ENCODE measurements around the gene NKX6-2. TPM values are rescaled to one million over a fixed set of nuclear protein-coding genes. Genes with fewer than 3 reads are reported as not detected.
"Not testable (repeated sequence)": the region's sequence is repeated elsewhere in the genome, so short reads cannot be mapped to it uniquely, and the experiment has no call there.

The NKX6-2 gene
- total RNA-seq, 1 donor from 2014 or later: not detected

GRCh38 chr10:132797986-132798385, 12.0 kb upstream of the NKX6-2 start:
- DNase-seq (ENCODE audit: low spot score): not testable (repeated sequence)

- DNase-seq (ENCODE audit: low spot score): no peak
Measured at GRCh38 chr10:132796846-132797245, 10.9 kb upstream of the NKX6-2 start.

- no peak for DNase-seq (ENCODE audit: low spot score)
Measured at GRCh38 chr10:132793871-132794849, 8.2 kb upstream of the NKX6-2 start.

GRCh38 chr10:132793213-132793612, 7.3 kb upstream of the NKX6-2 start:
- no peak for DNase-seq (ENCODE audit: low spot score)

- no peak for DNase-seq (ENCODE audit: low spot score)
Measured at GRCh38 chr10:132792796-132793195, 6.8 kb upstream of the NKX6-2 start.

- not testable (repeated sequence) for DNase-seq (ENCODE audit: low spot score)
Measured at GRCh38 chr10:132792099-132792498, 6.2 kb upstream of the NKX6-2 start.

GRCh38 chr10:132790934-132791829, 5.2 kb upstream of the NKX6-2 start:
- no peak for DNase-seq (ENCODE audit: low spot score)

GRCh38 chr10:132790470-132790869, 4.5 kb upstream of the NKX6-2 start:
- no peak for DNase-seq (ENCODE audit: low spot score)

- DNase-seq (ENCODE audit: low spot score): no peak
Measured at GRCh38 chr10:132789659-132790148, 3.8 kb upstream of the NKX6-2 start.

- DNase-seq (ENCODE audit: low spot score): no peak
Measured at GRCh38 chr10:132788831-132789219, 2.9 kb upstream of the NKX6-2 start.

GRCh38 chr10:132788180-132788830, 2.4 kb upstream of the NKX6-2 start:
- no peak for DNase-seq (ENCODE audit: low spot score)

- no peak for DNase-seq (ENCODE audit: low spot score)
Measured at GRCh38 chr10:132787495-132788179, 1.7 kb upstream of the NKX6-2 start.

- no peak for DNase-seq (ENCODE audit: low spot score)
Measured at GRCh38 chr10:132786884-132787494, 1.0 kb upstream of the NKX6-2 start.

GRCh38 chr10:132786476-132786883, 533 bp upstream of the NKX6-2 start:
- no peak for DNase-seq (ENCODE audit: low spot score)

GRCh38 chr10:132784866-132785722, 853 bp downstream of the NKX6-2 start:
- no peak for DNase-seq (ENCODE audit: low spot score)

GRCh38 chr10:132783940-132784865, 1.7 kb downstream of the NKX6-2 start:
- no peak for DNase-seq (ENCODE audit: low spot score)

GRCh38 chr10:132783165-132783939, 2.6 kb downstream of the NKX6-2 start:
- no peak for DNase-seq (ENCODE audit: low spot score)

GRCh38 chr10:132781556-132781955, 4.4 kb downstream of the NKX6-2 start:
- DNase-seq (ENCODE audit: low spot score): no peak

All from mucosa of gallbladder (tissue), 1 donor.